Calu3 (cell line): ENCODE results near the gene OR2A2. TPM values are rescaled to one million over a fixed set of nuclear protein-coding genes. Genes with fewer than 3 reads are reported as not detected.

Experiments used
- BruUV-seq: library from RNA; stranded (reverse); fragments of 400-500 nt; replicated peaks from 2 replicates; lab custom pipeline; 2021; lab: Mats Ljungman, UMichigan
- CTCF ChIA-PET: fragments of 300-600 bp; sonication (Branson Sonifier 250); formaldehyde crosslinking; loops from one replicate; lab custom pipeline; 2022; ENCODE audit warnings: antibody characterized with exemption; lab: Charles Lee
- DNase-seq: peaks from one replicate; pipeline ENCODE4 v3.0.0; 2022
- H3K27ac Mint-ChIP-seq: one replicate; pipeline ENCODE4 v1.8.0; 2022; ENCODE audit warnings: mixed read lengths; ENCODE audit not compliant: unreplicated experiment
- H3K27me3 Mint-ChIP-seq: one replicate; pipeline ENCODE4 v1.8.0; 2022; ENCODE audit warnings: mixed read lengths; ENCODE audit not compliant: unreplicated experiment
- H3K36me3 Mint-ChIP-seq: one replicate; pipeline ENCODE4 v1.8.0; 2022; ENCODE audit warnings: mild to moderate bottlenecking, moderate library complexity, mixed read lengths; ENCODE audit not compliant: insufficient read depth, unreplicated experiment
- H3K4me1 Mint-ChIP-seq: one replicate; pipeline ENCODE4 v1.8.0; 2022; ENCODE audit warnings: mild to moderate bottlenecking, low read depth, mixed read lengths; ENCODE audit not compliant: unreplicated experiment
- H3K4me3 Mint-ChIP-seq: one replicate; pipeline ENCODE4 v1.8.0; 2022; ENCODE audit warnings: mild to moderate bottlenecking, low read depth, moderate library complexity, mixed read lengths; ENCODE audit not compliant: unreplicated experiment
- H3K9me3 Mint-ChIP-seq: one replicate; pipeline ENCODE4 v1.8.0; 2022; ENCODE audit warnings: low read depth, mixed read lengths; ENCODE audit not compliant: unreplicated experiment
- CTCF ChIP-seq: fragments of 200-600 bp; IDR thresholded peaks from one replicate; pipeline ENCODE4 v1.8.0; 2022; ENCODE audit warnings: antibody characterized with exemption; ENCODE audit not compliant: unreplicated experiment
- intact Hi-C: fragments of 100-400 bp; cut with micrococcal nuclease; formaldehyde crosslinking; loops from one replicate; pipeline ENCODE4 v1.10.0; 2022; ENCODE audit not compliant: unreplicated experiment
- total RNA-seq: library from RNA; stranded (reverse); gene quantifications from 2 replicates; pipeline ENCODE4 v1.2.3, GENCODE V29; 2022

The OR2A2 gene
- total RNA-seq, 1 experiment from 2014 or later: not detected

- intact Hi-C loops: no loop called here
- Mint-ChIP-seq H3K9me3 (peaks cover 2% of the 10 kb centered on the region), H3K4me1 (no peaks in the 10 kb centered on the region), H3K36me3 (no peaks in the 10 kb centered on the region), H3K27me3 (no peaks in the 10 kb centered on the region), H3K4me3 (no peak overlapping the region), H3K27ac (no peak overlapping the region)
- TF ChIP-seq CTCF: no peak
- no peak for DNase-seq
- CTCF ChIA-PET: no interaction called here
- no TSS peak for BruUV-seq
Measured at GRCh38 chr7:144074374-144074773, 35.0 kb upstream of the OR2A2 start.

DNA sequence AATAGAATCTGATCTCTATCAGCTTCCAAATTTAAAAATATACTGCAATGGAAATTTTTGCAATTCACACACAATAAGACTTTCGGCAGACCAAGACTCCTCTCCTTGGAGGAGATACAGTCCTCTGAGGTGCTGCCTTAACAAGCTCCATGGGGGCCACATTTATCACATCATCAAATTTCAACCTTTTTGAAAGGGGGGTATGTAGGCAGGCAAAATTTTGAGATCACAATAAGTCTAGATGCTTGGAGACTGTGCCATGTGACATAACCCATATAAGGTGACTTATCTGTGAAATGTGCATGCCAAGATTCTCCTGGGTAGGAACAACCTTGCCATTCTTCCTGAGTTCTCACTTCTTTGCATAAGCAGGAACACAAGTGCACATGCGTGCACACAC, 23.4 kb upstream of the OR2A2 start, which contains the start of gene OR2A12:
TSS of gene OR2A12 (plus strand) at position 301 of the 400 bp plus-strand sequence. CDS start 8,830 bp downstream, outside the sequence.
- H3K9me3 Mint-ChIP-seq: peaks cover 3% of the 10 kb centered on the region
- H3K4me3 Mint-ChIP-seq: no peak within 1 kb of the TSS
- H3K27ac Mint-ChIP-seq: no peak within 1 kb of the TSS
- no peak for TF ChIP-seq CTCF
- CTCF ChIA-PET: no interaction called here
- H3K4me1 Mint-ChIP-seq: no peaks in the 10 kb centered on the region
- H3K36me3 Mint-ChIP-seq: no peaks in the 10 kb centered on the region
- no peak for DNase-seq
- H3K27me3 Mint-ChIP-seq: no peaks in the 10 kb centered on the region
- no TSS peak for BruUV-seq
- intact Hi-C loops: no loop called here

DNA sequence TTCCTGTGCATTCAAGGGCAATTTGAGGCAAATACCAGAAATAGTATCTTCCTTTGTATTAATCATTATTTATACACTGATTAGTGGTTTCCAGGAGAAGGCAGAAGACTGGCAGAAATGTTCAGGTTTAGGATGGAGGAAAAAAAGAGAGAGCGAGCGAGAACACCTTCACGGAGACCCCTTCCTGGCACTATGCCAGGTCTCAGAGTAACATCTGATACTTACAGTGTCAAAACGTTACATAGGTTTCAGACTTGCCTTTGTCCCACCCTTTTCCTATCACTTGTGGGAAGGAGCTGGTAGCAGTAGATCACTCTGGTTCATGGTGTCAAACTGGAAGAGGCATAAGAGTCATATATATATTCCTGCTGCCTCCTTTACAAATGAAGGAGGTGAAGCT, 22.7 kb upstream of the OR2A2 start:
- H3K36me3 Mint-ChIP-seq: no peaks in the 10 kb centered on the region
- BruUV-seq: no TSS peak
- CTCF ChIA-PET: no interaction called here
- peaks cover 3% of the 10 kb centered on the region for H3K9me3 Mint-ChIP-seq
- H3K27me3 Mint-ChIP-seq: no peaks in the 10 kb centered on the region
- intact Hi-C loops: no loop called here
- TF ChIP-seq CTCF: no peak
- no peak overlapping the region for H3K4me3 Mint-ChIP-seq
- no peak for DNase-seq
- H3K4me1 Mint-ChIP-seq: no peaks in the 10 kb centered on the region
- H3K27ac Mint-ChIP-seq: no peak overlapping the region

DNA sequence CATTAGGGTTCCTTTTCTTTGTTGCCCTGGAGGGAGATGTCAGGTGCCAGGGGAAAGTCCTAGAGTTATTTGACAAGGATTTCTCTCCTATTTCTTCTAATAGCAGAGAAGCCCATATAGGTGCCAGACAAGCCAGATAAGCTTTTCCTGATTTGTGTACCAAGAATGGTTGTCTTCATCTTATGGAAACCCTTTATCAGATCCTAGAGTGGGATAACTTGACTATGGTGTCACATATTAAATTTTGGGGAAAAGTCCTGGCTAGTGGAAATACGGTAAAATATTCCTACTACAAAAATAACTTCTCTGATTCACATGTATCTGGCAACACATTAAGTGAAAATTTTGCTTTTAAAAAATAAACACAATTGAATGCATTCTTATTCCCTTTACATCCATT, 22.2 kb upstream of the OR2A2 start:
- intact Hi-C loops: no loop called here
- Mint-ChIP-seq H3K36me3 (no peaks in the 10 kb centered on the region), H3K9me3 (peaks cover 3% of the 10 kb centered on the region), H3K27ac (no peak overlapping the region), H3K4me3 (no peak overlapping the region), H3K27me3 (no peaks in the 10 kb centered on the region), H3K4me1 (no peaks in the 10 kb centered on the region)
- no peak for TF ChIP-seq CTCF
- CTCF ChIA-PET: no interaction called here
- DNase-seq: no peak
- no TSS peak for BruUV-seq
